GM18951 (cell line): ENCODE measurements around the gene COL23A1.

Experiments
- POLR2A ChIP-seq: IDR thresholded peaks from 4 replicates; pipeline ENCODE4 v1.6.1; 2011; ENCODE audit warnings: mild to moderate bottlenecking; ENCODE audit not compliant: insufficient read length, insufficient read depth; ENCODE audit errors: extremely low read depth
- in situ Hi-C: fragments of 300-500 bp; cut with MboI; formaldehyde crosslinking; loops from one replicate; pipeline ENCODE4 v1.12.0; 2022; ENCODE audit warnings: low sequenced_read_pairs, mixed read lengths, inconsistent platforms; ENCODE audit not compliant: unreplicated experiment

Gene COL23A1

GRCh38 chr5:178445534-178445933, 144.7 kb downstream of the COL23A1 start:
- in situ Hi-C loops, result no loop called here

GRCh38 chr5:178442405-178443257, 147.6 kb downstream of the COL23A1 start:
- in situ Hi-C loops, result no loop called here
- no peak for TF ChIP-seq POLR2A

More at GRCh38 chr5:178445534-178445933, 144.7 kb downstream of the COL23A1 start:
- no peak for TF ChIP-seq POLR2A

GRCh38 chr5:178441486-178442270, 148.5 kb downstream of the COL23A1 start:
- in situ Hi-C loops, result no loop called here
- no peak for TF ChIP-seq POLR2A

GRCh38 chr5:178440181-178440580, 150.0 kb downstream of the COL23A1 start:
- TF ChIP-seq POLR2A, result no peak
- in situ Hi-C loops, result no loop called here

- in situ Hi-C loops, result no loop called here
- TF ChIP-seq POLR2A, result no peak
Measured at GRCh38 chr5:178439493-178440180, 150.6 kb downstream of the COL23A1 start.

GRCh38 chr5:178438796-178439195, 151.4 kb downstream of the COL23A1 start:
- no peak for TF ChIP-seq POLR2A
- in situ Hi-C loops, result no loop called here

GRCh38 chr5:178437386-178438075, 152.7 kb downstream of the COL23A1 start:
- no peak for TF ChIP-seq POLR2A
- in situ Hi-C loops, result no loop called here

- no peak for TF ChIP-seq POLR2A
- in situ Hi-C loops, result no loop called here
Measured at GRCh38 chr5:178436326-178436940, 153.8 kb downstream of the COL23A1 start.

GRCh38 chr5:178435321-178436238, 154.6 kb downstream of the COL23A1 start:
- in situ Hi-C loops, result no loop called here
- TF ChIP-seq POLR2A, result no peak

- in situ Hi-C loops, result no loop called here
- no peak for TF ChIP-seq POLR2A
Measured at GRCh38 chr5:178434851-178435250, 155.3 kb downstream of the COL23A1 start.

GRCh38 chr5:178434016-178434761, 156.0 kb downstream of the COL23A1 start:
- TF ChIP-seq POLR2A, result no peak
- in situ Hi-C loops, result no loop called here

- no peak for TF ChIP-seq POLR2A
- in situ Hi-C loops, result no loop called here
Measured at GRCh38 chr5:178433273-178433775, 156.9 kb downstream of the COL23A1 start.
